ENCODE data around the gene RTTN.

Gene RTTN

GRCh38 chr18:70075906-70076305, 129.6 kb downstream of the RTTN start:
- no peak for DNase-seq (ENCODE audit: low read depth, low spot score)

- no peak for DNase-seq (ENCODE audit: low read depth, low spot score)
These were observed 131.4 kb downstream of the RTTN start for GRCh38 chr18:70074116-70074515.

- DNase-seq (ENCODE audit: low read depth, low spot score): no peak
These were observed 132.1 kb downstream of the RTTN start for GRCh38 chr18:70073432-70073831.

DNA sequence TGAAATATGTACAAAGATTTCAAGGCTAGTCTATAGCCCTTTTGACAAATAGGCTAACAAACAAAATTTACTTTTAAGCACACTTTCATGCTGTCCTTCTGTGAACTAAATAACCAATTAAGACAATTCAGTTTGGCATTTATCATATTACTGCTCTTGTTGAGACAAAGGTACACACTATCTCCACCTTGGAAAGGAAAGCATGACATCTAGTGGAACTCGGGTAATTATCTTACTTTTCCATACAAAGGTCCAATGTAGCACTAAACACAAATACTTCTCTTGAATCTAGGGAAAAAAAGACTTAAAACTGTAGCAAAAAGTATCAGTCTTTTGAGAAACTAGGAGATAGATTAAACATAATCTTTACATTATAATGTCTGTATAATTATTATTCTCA, 132.8 kb downstream of the RTTN start:
- DNase-seq (ENCODE audit: low read depth, low spot score): no peak

DNA sequence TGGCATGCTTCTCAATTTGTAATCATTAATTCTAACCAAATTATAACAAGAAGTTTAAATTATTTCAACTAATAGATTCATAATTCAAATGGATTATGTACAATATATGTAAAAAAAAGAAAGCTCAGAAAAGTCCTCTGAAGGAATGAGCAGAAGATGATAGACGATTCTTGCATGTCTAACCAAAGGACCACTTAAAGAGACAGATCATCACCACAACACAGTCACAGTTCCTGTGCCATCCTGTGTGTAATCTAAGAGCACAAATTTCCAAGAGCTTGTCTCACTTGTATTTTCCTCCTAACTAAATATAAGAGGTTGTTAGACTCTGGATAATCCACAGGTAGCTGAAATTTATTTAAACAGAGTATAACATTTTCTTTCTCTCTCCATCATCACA, 135.5 kb downstream of the RTTN start:
- DNase-seq (ENCODE audit: low read depth, low spot score): no peak

GRCh38 chr18:70069382-70069781, 136.1 kb downstream of the RTTN start:
- no peak for DNase-seq (ENCODE audit: low read depth, low spot score)

GRCh38 chr18:70068981-70069380, 136.5 kb downstream of the RTTN start:
- DNase-seq (ENCODE audit: low read depth, low spot score): no peak

GRCh38 chr18:70059684-70060083, 145.8 kb downstream of the RTTN start:
- DNase-seq (ENCODE audit: low read depth, low spot score): no peak

DNA sequence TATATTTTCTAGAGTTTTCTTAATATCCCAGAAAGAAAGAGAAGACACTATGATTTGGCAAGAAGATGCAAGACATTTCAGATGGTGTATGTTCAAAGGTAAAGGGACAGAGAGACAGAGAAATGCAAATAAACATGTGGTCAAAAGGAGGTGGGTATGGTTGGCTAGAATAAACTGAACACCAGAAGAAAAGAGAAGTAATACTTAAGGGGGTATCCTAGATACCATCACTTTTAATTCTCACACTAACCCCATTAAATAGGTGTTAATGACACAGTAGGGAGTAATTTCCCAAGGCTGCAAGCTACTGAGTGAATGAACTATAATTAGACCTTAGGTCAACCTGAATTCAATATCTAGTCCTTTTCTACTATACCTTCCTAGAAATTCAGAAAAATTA, 146.6 kb downstream of the RTTN start:
- DNase-seq (ENCODE audit: low read depth, low spot score): no peak

DNA sequence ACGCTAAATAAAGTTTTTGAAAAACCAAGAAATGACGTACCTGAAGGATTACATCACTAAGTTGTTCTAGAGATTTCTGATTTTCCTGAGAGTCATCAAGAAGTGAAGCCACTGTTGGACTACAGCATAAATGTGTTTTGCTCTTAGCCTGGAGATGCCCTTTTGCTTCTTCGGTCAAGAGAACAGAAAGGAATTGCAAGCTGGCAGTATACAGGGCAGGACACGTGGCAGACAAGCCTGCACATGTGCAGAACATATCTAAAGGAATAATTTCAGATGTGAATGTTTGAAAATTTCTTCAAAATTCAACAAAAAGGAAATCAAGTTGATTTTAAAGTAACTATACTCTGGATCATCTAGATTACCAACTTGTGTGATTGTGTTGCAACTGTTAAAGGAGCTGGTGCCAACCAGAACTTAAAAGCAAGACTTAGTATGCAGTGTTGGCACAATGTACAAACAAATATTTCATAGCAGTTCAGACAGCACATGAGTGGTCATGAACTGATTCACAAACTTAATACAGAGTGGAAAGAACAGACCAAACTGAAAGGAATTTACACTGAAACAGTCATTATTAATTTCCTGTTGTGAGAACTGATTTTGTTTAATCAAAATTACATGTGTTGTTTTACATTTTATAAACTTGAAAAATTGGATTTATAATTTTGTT, 157.4 kb downstream of the RTTN start:
- DNase-seq (ENCODE audit: low read depth, low spot score): no peak

GRCh38 chr18:70046796-70047195, 158.7 kb downstream of the RTTN start:
- no peak for DNase-seq (ENCODE audit: low read depth, low spot score)

- no peak for DNase-seq (ENCODE audit: low read depth, low spot score)
These were observed 159.3 kb downstream of the RTTN start for GRCh38 chr18:70046207-70046606.

DNA sequence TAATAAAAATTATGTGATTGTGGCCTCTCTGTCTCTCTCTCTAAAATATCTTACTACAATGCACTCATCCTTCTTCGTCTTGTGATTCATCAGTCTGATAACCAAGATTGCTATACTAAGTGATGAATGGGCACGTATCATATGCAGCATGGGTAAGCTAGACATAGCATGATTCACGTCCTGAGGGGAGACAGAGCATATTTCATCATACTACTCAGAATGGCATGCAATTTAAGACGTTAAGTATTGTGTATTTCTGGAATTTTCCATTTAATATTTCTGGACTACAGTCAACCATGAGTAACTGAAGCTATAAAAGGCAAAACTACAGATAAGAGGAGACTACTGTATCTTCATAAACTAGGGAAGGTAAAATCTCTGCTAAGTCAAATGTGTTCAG, 160.9 kb downstream of the RTTN start:
- DNase-seq (ENCODE audit: low read depth, low spot score): no peak

DNA sequence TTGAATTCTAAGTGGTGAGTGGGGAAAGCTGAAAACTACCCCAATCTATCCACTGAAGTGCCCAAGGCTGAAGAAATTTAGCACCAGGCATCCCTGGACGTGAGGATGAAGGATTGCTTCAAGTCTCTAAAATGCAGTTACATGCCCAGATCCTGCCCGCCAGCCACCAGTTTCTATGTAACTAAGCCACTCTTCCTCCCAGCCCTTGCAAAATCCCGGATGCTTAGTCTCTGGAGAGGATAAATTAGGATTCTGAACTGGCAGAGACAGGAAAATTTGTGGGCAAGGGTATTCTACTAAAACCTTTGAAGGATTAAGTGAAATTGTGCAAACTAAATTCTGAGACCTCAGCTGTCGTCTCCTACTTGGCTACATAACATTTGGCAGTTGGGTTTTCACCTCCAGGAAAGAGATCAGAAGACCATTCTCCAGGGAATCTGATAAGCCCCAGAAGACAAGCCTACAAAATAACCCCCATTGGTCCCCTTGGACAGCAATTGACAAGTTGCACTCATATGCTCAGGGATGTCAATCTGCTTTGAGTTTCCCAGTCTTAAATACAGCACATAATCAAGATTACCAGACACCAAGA, 163.9 kb downstream of the RTTN start:
- DNase-seq (ENCODE audit: low read depth, low spot score): no peak

- no peak for DNase-seq (ENCODE audit: low read depth, low spot score)
These were observed 166.3 kb downstream of the RTTN start for GRCh38 chr18:70039186-70039585.

DNA sequence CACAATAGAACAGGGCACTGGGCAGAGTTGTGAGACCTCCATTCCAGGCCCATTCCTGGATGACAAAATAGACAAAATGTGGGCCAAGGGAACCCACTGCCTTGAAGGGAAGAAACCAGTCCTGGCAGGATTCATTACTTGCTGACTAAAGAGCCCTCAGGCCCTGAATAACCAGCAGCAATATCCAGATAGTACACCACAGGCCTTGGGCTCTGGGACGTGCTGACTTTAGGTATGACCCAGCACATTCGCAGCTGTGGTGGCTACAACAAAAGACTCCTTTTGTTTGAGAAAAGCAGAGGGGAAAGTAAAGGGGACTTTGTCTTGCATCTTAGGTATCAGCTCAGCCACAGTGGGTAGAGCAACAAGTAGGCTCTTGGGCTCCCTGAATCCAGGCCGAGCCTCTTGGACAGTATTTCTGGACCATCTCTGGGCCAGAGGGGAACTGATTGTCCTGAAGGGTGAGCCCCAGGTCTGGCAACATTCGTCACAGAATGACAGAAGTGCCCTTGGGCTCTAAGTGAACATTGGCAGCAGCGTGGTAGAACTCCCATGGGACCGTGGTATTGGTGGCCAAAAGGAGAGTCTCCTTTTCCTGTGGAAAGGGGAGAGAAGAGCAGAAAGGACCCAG, 167.9 kb downstream of the RTTN start:
- no peak for DNase-seq (ENCODE audit: low read depth, low spot score)

- no peak for DNase-seq (ENCODE audit: low read depth, low spot score)
These were observed 168.6 kb downstream of the RTTN start for GRCh38 chr18:70036771-70037347.

DNA sequence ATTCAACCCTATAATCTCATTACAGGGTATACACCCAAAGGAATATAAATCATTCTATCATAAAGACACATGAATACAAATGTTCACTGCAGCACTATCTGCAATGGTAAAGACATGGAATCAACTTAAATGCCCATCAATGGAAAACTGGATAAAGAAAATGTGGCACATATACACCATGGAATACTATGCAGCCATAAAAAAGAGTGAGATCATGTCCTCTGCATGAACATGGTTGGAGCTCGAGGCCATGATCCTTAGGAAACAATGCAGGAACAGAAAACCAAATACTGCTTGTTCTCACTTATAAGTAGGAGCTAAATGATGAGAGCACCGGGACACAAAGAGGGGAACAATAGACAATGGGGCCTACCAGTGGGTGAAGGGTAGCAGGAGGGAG, 169.3 kb downstream of the RTTN start:
- DNase-seq (ENCODE audit: low read depth, low spot score): no peak

- DNase-seq (ENCODE audit: low read depth, low spot score): no peak
These were observed 174.3 kb downstream of the RTTN start for GRCh38 chr18:70031221-70031620.

- DNase-seq (ENCODE audit: low read depth, low spot score): no peak
These were observed 174.8 kb downstream of the RTTN start for GRCh38 chr18:70030728-70031127.

- DNase-seq (ENCODE audit: low read depth, low spot score): no peak
These were observed 176.3 kb downstream of the RTTN start for GRCh38 chr18:70029163-70029562.

DNA sequence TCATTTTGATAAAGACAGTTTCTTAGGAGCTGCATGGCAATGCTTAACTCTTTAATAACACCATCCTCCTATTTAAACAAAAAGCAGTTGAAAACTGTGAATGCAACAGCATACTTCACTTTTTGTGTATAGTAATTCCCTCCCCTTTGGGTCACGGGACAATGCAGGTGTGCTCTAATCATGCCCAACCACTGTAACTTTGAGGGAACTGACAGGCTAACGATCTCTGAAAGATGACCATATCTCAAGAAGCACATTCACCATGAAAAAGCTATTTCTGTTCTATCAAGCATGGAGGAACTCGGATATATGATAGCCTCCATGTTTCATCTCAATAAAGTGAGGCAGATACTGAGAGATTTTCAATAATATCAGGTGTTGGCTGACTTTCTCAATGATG, 176.8 kb downstream of the RTTN start:
- no peak for DNase-seq (ENCODE audit: low read depth, low spot score)

GRCh38 chr18:70028084-70028483, 177.4 kb downstream of the RTTN start:
- DNase-seq (ENCODE audit: low read depth, low spot score): no peak

Data from activated CD4-positive, CD25-positive, alpha-beta regulatory T cell treated with anti-CD3 and anti-CD28 coated beads, Interleukin-2, amount 50 U/mL, for 16 hours (primary cell).